MG63 (cell line): ENCODE data around the gene AGRN. TPM values are rescaled to one million over a fixed set of nuclear protein-coding genes. Genes with fewer than 3 reads are reported as not detected.
"Not testable (repeated sequence)": the region's sequence is repeated elsewhere in the genome, so short reads cannot be mapped to it uniquely, and the experiment has no call there.

ENCODE experiments used
- DNase-seq: peaks from one replicate; pipeline ENCODE4 v3.0.0-alpha.2; 2020
- H3K27me3 ChIP-seq: fragments of 250-450 bp; sonication (Bioruptor Pico); 2 replicates; pipeline ENCODE4 v1.5.1; 2020; ENCODE audit warnings: mild to moderate bottlenecking, moderate library complexity
- H3K36me3 ChIP-seq: fragments of 250-450 bp; sonication (Bioruptor Pico); 2 replicates; pipeline ENCODE4 v1.5.1; 2020; ENCODE audit warnings: mild to moderate bottlenecking, moderate library complexity
- H3K4me3 ChIP-seq: fragments of 250-450 bp; sonication (Bioruptor Pico); 2 replicates; pipeline ENCODE4 v1.5.1; 2020; ENCODE audit warnings: mild to moderate bottlenecking, moderate library complexity
- H3K9me3 ChIP-seq: fragments of 250-450 bp; sonication (Bioruptor Pico); 2 replicates; pipeline ENCODE4 v1.5.1; 2020; ENCODE audit warnings: mild to moderate bottlenecking, moderate library complexity
- total RNA-seq: library from RNA; depleted of rRNA; stranded (reverse); fragments of >200 nt; shearing (Covaris generic); gene quantifications from 2 replicates; pipeline ENCODE4 v1.2.3, GENCODE V29; 2014; ENCODE audit warnings: low replicate concordance

The AGRN gene
- total RNA-seq, 1 experiment from 2014 or later, result 70.2 TPM

GRCh38 chr1:979744-980072 lies 40.2 kb upstream of the AGRN start:
- no peak for DNase-seq
- Histone ChIP-seq H3K4me3 (no peak overlapping the region), H3K36me3 (no peaks in the 10 kb centered on the region), H3K27me3 (no peaks in the 10 kb centered on the region), H3K9me3 (no peaks in the 10 kb centered on the region)

GRCh38 chr1:980137-980571 lies 39.8 kb upstream of the AGRN start:
- no peak overlapping the region for H3K4me3 ChIP-seq
- H3K27me3 ChIP-seq, result no peaks in the 10 kb centered on the region
- no peak for DNase-seq
- no peaks in the 10 kb centered on the region for H3K9me3 ChIP-seq
- H3K36me3 ChIP-seq, result no peaks in the 10 kb centered on the region

GRCh38 chr1:980602-981395 lies 39.1 kb upstream of the AGRN start:
- no peak for DNase-seq
- H3K4me3 ChIP-seq, result no peak overlapping the region
- no peaks in the 10 kb centered on the region for H3K36me3 ChIP-seq
- H3K9me3 ChIP-seq, result no peaks in the 10 kb centered on the region
- H3K27me3 ChIP-seq, result no peaks in the 10 kb centered on the region

- DNase-seq, result no peak
- Histone ChIP-seq H3K27me3 (no peaks in the 10 kb centered on the region), H3K4me3 (no peak overlapping the region), H3K36me3 (no peaks in the 10 kb centered on the region), H3K9me3 (no peaks in the 10 kb centered on the region)
Measured at GRCh38 chr1:981491-981954, 38.4 kb upstream of the AGRN start.

- no peak for DNase-seq
Measured at GRCh38 chr1:981955-982558, 37.9 kb upstream of the AGRN start, which contains the start of gene PERM1. TSS of gene PERM1 (minus strand) at chr1:982093. CDS start at chr1:981029, 1,064 bp downstream.

GRCh38 chr1:982765-983436 lies 37.0 kb upstream of the AGRN start:
- no peak for DNase-seq
- Histone ChIP-seq H3K27me3 (no peaks in the 10 kb centered on the region), H3K9me3 (no peaks in the 10 kb centered on the region), H3K36me3 (no peaks in the 10 kb centered on the region), H3K4me3 (no peak overlapping the region)

More at GRCh38 chr1:981955-982558, 37.9 kb upstream of the AGRN start, which contains the start of gene PERM1:
- Histone ChIP-seq H3K4me3 (no peak within 1 kb of the TSS), H3K27me3 (no peaks in the 10 kb centered on the region), H3K9me3 (no peaks in the 10 kb centered on the region), H3K36me3 (no peaks in the 10 kb centered on the region)

- H3K4me3 ChIP-seq, result no peak overlapping the region; the same call in 1 of the 2 replicates
- H3K36me3 ChIP-seq, result no peaks in the 10 kb centered on the region
- no peaks in the 10 kb centered on the region for H3K9me3 ChIP-seq
- DNase-seq, result peak; percentile 41
- H3K27me3 ChIP-seq, result no peaks in the 10 kb centered on the region
Measured at GRCh38 chr1:983798-984475, 36.0 kb upstream of the AGRN start.

- Histone ChIP-seq H3K36me3 (no peaks in the 10 kb centered on the region), H3K9me3 (no peaks in the 10 kb centered on the region), H3K4me3 (no peak overlapping the region; the same call in 1 of the 2 replicates), H3K27me3 (no peaks in the 10 kb centered on the region)
- DNase-seq, result no peak
Measured at GRCh38 chr1:984476-984814, 35.5 kb upstream of the AGRN start.

GRCh38 chr1:985126-985525 lies 34.8 kb upstream of the AGRN start:
- H3K27me3 ChIP-seq, result no peaks in the 10 kb centered on the region
- no peaks in the 10 kb centered on the region for H3K36me3 ChIP-seq
- no peak for DNase-seq
- H3K4me3 ChIP-seq, result no peak overlapping the region
- no peaks in the 10 kb centered on the region for H3K9me3 ChIP-seq

- H3K9me3 ChIP-seq, H3K4me3 ChIP-seq, H3K36me3 ChIP-seq, H3K27me3 ChIP-seq: not testable (repeated sequence)
- peak; percentile 34 for DNase-seq
Measured at GRCh38 chr1:988061-988460, 31.9 kb upstream of the AGRN start.

- not testable (repeated sequence) for H3K36me3 ChIP-seq, H3K9me3 ChIP-seq, DNase-seq, H3K4me3 ChIP-seq, H3K27me3 ChIP-seq
Measured at GRCh38 chr1:991275-991674, 28.6 kb upstream of the AGRN start.

- no peak for DNase-seq
- Histone ChIP-seq H3K27me3 (no peaks in the 10 kb centered on the region), H3K9me3 (no peaks in the 10 kb centered on the region), H3K4me3 (no peak overlapping the region), H3K36me3 (no peaks in the 10 kb centered on the region)
Measured at GRCh38 chr1:991895-992294, 28.0 kb upstream of the AGRN start.

GRCh38 chr1:992362-992761 lies 27.6 kb upstream of the AGRN start:
- no peaks in the 10 kb centered on the region for H3K9me3 ChIP-seq
- no peaks in the 10 kb centered on the region for H3K27me3 ChIP-seq
- H3K36me3 ChIP-seq, result no peaks in the 10 kb centered on the region
- H3K4me3 ChIP-seq, result no peak overlapping the region
- DNase-seq, result no peak

- Histone ChIP-seq H3K27me3 (no peaks in the 10 kb centered on the region), H3K4me3 (no peak overlapping the region), H3K36me3 (no peaks in the 10 kb centered on the region), H3K9me3 (no peaks in the 10 kb centered on the region)
- DNase-seq, result no peak
Measured at GRCh38 chr1:993379-993995, 26.4 kb upstream of the AGRN start.

GRCh38 chr1:994546-994945 lies 25.4 kb upstream of the AGRN start:
- H3K9me3 ChIP-seq, DNase-seq, H3K36me3 ChIP-seq, H3K27me3 ChIP-seq, H3K4me3 ChIP-seq: not testable (repeated sequence)

- Histone ChIP-seq H3K27me3 (no peaks in the 10 kb centered on the region), H3K4me3 (no peak overlapping the region), H3K9me3 (no peaks in the 10 kb centered on the region), H3K36me3 (no peaks in the 10 kb centered on the region)
- DNase-seq, result no peak
Measured at GRCh38 chr1:995665-996633, 24.0 kb upstream of the AGRN start.
